Left renal cortex interstitium (tissue), 4 donors: ENCODE results near the gene FOXN4. TPM values are rescaled to one million over a fixed set of nuclear protein-coding genes. Genes with fewer than 3 reads are reported as not detected.

ENCODE experiments used
- DNase-seq, 4 donors: peaks; one replicate each; pipeline ENCODE4 v3.0.0-alpha.2; 2013; ENCODE audit warnings: low read depth in 4 of 4, low spot score in 2 of 4, missing footprints in 1 of 4
- polyA plus RNA-seq, 4 donors: library from polyadenylated mRNA; unstranded; fragments of 120-200 nt; gene quantifications; one replicate each; pipeline ENCODE4 v1.2.1, GENCODE V29; 2013; ENCODE audit not compliant: insufficient read length in 4 of 4

The FOXN4 gene
- polyA plus RNA-seq, 4 donors: 1.1 to 2.8 (median 2.1) TPM

- no peak for DNase-seq
Observed at GRCh38 chr12:109228664-109229063, 80.4 kb downstream of the FOXN4 start.

Other genes with a start within 250 kb of the FOXN4 start
- 10 to 100 TPM; 30.2 to 36.1 (median 32.5) TPM for gene ALKBH2, start 215.8 kb downstream of the FOXN4 start, polyA plus RNA-seq
- 10 to 100 TPM; 63.4 to 69.3 (median 67.0) TPM for gene UNG, start 211.7 kb downstream of the FOXN4 start, polyA plus RNA-seq
- gene ACACB, start 192.7 kb downstream of the FOXN4 start, polyA plus RNA-seq: 10 to 100 TPM; 14.4 to 28.9 (median 21.5) TPM
- gene MYO1H, start 38.6 kb upstream of the FOXN4 start, polyA plus RNA-seq: 1 to 10 TPM in 3 of 4 donors, under 1 TPM in 1; 0.89 to 2.7 (median 2.2) TPM
- gene KCTD10, start 168.0 kb upstream of the FOXN4 start, polyA plus RNA-seq: 10 to 100 TPM; 50.9 to 59.7 (median 54.9) TPM
- 10 to 100 TPM; 24.8 to 39.3 (median 35.2) TPM for gene UBE3B, start 168.3 kb upstream of the FOXN4 start, polyA plus RNA-seq